NCI-H2107 treated with DMSO at 0.1 percent for 48 hours (cell line): ENCODE data around the gene UBXN11.

Experiments
- DNase-seq: peaks from one replicate; lab custom pipeline; 2025; ENCODE audit not compliant: unreplicated experiment; lab: John Stamatoyannopoulos, UW

The UBXN11 gene

GRCh38 chr1:26274801-26275425 lies 31.5 kb downstream of the UBXN11 start:
- DNase-seq: no peak

GRCh38 chr1:26269198-26269550 lies 37.3 kb downstream of the UBXN11 start:
- DNase-seq: no peak

GRCh38 chr1:26268290-26269197 lies 37.9 kb downstream of the UBXN11 start:
- no peak for DNase-seq

- DNase-seq: no peak
Observed at GRCh38 chr1:26265405-26265804, 41.0 kb downstream of the UBXN11 start.

GRCh38 chr1:26263212-26263611 lies 43.2 kb downstream of the UBXN11 start:
- DNase-seq: no peak

GRCh38 chr1:26259578-26259977 lies 46.9 kb downstream of the UBXN11 start:
- DNase-seq: no peak

- no peak for DNase-seq
Observed at GRCh38 chr1:26259005-26259404, 47.4 kb downstream of the UBXN11 start.

- no peak for DNase-seq
Observed at GRCh38 chr1:26257222-26257621, 49.2 kb downstream of the UBXN11 start.

- DNase-seq: no peak
Observed at GRCh38 chr1:26254404-26254803, 52.0 kb downstream of the UBXN11 start.

- no peak for DNase-seq
Observed at GRCh38 chr1:26252718-26253117, 53.7 kb downstream of the UBXN11 start.

- no peak for DNase-seq
Observed at GRCh38 chr1:26239936-26240335, 66.5 kb downstream of the UBXN11 start.

GRCh38 chr1:26237230-26237966 lies 69.0 kb downstream of the UBXN11 start:
- DNase-seq: no peak

- DNase-seq: peak; percentile 25
Observed at GRCh38 chr1:26234644-26235370, 71.6 kb downstream of the UBXN11 start.

GRCh38 chr1:26233903-26234643 lies 72.4 kb downstream of the UBXN11 start, which contains the start of gene CEP85:
Gene CEP85 (plus strand): TSS chr1:26234200. CDS start chr1:26239784, 5,584 bp downstream.
- peak; percentile 99 for DNase-seq
